Natural killer cell (primary cell): ENCODE data around the gene FAM3C. TPM values are rescaled to one million over a fixed set of nuclear protein-coding genes. Genes with fewer than 3 reads are reported as not detected.

Experiments
- ATAC-seq, 3 donors: fragments of 150-1000 bp in 2 of 3; fragments of 200-7000 bp in 1 of 3; cut with Tn5 transposase; 1 replicate in 1 of 3; 2 replicates in 2 of 3; pipeline ENCODE4 v1.10.0; 2021; ENCODE audit warnings: mild to moderate bottlenecking in 2 of 3, moderate library complexity in 2 of 3
- DNase-seq, 2 donors: peaks; one replicate each; pipeline versions ENCODE4 v3.0.0 to v3.0.0-alpha.2; 2013 to 2021; ENCODE audit warnings: mixed read lengths in 1 of 2
- H3K27ac ChIP-seq: one replicate; pipeline ENCODE4 v1.5.1; 2013; ENCODE audit warnings: mild to moderate bottlenecking, low read length
- H3K27me3 ChIP-seq: one replicate; pipeline ENCODE4 v1.6.1; 2013; ENCODE audit warnings: low read length; ENCODE audit not compliant: control insufficient read depth, insufficient read depth
- H3K36me3 ChIP-seq: one replicate; pipeline ENCODE4 v1.6.1; 2013; ENCODE audit warnings: low read length; ENCODE audit not compliant: control insufficient read depth, insufficient read depth
- H3K4me1 ChIP-seq: one replicate; pipeline ENCODE4 v1.6.1; 2013; ENCODE audit warnings: low read length; ENCODE audit not compliant: control insufficient read depth, insufficient read depth
- H3K4me3 ChIP-seq: one replicate; pipeline ENCODE4 v1.5.1; 2013; ENCODE audit warnings: low read length
- H3K9me3 ChIP-seq: one replicate; pipeline ENCODE4 v1.6.1; 2013; ENCODE audit warnings: low read length; ENCODE audit not compliant: control insufficient read depth, insufficient read depth
- H3K27ac Mint-ChIP-seq, 2 donors: one replicate each; pipeline ENCODE4 v1.8.0; 2022; ENCODE audit warnings: mild to moderate bottlenecking in 2 of 2, mixed read lengths in 2 of 2, moderate library complexity in 1 of 2
- H3K27me3 Mint-ChIP-seq, 2 donors: one replicate each; pipeline ENCODE4 v1.8.0; 2022; ENCODE audit warnings: low read depth in 2 of 2, mixed read lengths in 2 of 2
- H3K36me3 Mint-ChIP-seq: one replicate; pipeline ENCODE4 v1.8.0; 2022; ENCODE audit warnings: mixed read lengths
- H3K4me1 Mint-ChIP-seq, 2 donors: one replicate each; pipeline ENCODE4 v1.8.0; 2022; ENCODE audit warnings: mixed read lengths in 2 of 2
- H3K4me3 Mint-ChIP-seq: one replicate; pipeline ENCODE4 v1.8.0; 2022; ENCODE audit warnings: mild to moderate bottlenecking, moderate library complexity, mixed read lengths
- H3K9me3 Mint-ChIP-seq, 2 donors: one replicate each; pipeline ENCODE4 v1.8.0; 2022; ENCODE audit warnings: mixed read lengths in 2 of 2
- WGBS: methylation state at CpG from one replicate; pipeline ENCODE4 v1.1.7; 2013; ENCODE audit warnings: missing lambda C conversion rate; ENCODE audit not compliant: insufficient coverage; 5-methylcytosine and 5-hydroxymethylcytosine counted together
- intact Hi-C: fragments of 100-400 bp; cut with micrococcal nuclease; formaldehyde crosslinking; loops from one replicate; pipeline ENCODE4 v1.14.2; 2022
- total RNA-seq, 4 donors: library from RNA; stranded (reverse); fragments of 120-200 nt in 1 of 4; gene quantifications; one replicate each; pipeline versions ENCODE4 v1.2.3 to v1.2.4, GENCODE V29; 2013 to 2022
- TF ChIP-seq, protein P1 (sequence below): fragments of 200-600 bp; IDR thresholded peaks from one replicate; pipeline ENCODE4 v1.8.0; 2022; ENCODE audit warnings: antibody characterized with exemption

FAM3C gene
- total RNA-seq, 3 donors from 2014 or later (not counting 1 experiment from before 2014, with no cell fraction given): 24.3 to 42.1 (median 37.0) TPM

DNA sequence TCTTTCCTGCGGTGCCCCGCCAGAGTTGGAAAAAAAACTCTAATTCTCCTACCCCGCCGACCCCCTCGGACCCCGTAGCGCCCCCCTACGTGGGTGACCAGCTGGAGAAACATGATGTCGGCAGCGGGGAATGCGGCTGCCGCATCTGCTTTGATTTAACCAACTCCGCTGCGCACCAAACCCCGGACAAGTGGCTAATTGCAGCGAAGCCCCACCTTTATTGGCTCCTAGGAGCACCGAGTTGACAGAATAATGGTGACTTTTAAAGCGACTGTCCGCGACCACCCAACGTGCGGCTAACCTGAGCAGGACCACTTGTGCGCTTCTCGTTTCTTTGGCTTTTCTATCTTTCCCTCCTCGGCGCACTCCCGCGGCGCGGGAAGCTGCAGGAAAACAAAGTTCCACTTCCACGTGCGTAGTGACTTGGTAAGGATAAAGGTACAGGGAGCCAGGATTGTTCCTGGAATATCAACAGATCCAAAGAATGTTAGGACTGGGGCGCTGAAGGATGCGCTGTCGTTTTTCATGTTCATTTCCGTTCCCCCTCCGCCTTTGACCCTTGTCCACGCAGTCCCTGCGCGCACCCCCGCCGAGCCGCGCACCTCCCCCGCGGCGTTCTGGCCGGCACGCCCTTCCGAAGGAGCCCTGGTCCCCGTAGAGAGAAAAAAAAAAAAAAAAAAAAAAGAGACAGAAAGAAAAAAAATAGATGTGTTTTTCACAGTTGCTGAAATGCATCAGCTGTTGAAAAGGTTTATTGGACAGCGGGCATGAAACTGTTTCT, 65.9 kb downstream of the FAM3C start:
- intact Hi-C loops: no loop called here
- peak overlapping the region; percentile 38 for H3K4me3 ChIP-seq
- DNase-seq (no peak), ATAC-seq (peak in 1 of 3 donors; percentile 38)
- H3K4me3 Mint-ChIP-seq: peak overlapping the region; percentile 45
- no peaks in the 10 kb centered on the region for H3K9me3 Mint-ChIP-seq
- H3K27me3 ChIP-seq: peaks cover 31% of the 10 kb centered on the region
- H3K9me3 ChIP-seq: no peaks in the 10 kb centered on the region
- TF ChIP-seq, protein P1, sequence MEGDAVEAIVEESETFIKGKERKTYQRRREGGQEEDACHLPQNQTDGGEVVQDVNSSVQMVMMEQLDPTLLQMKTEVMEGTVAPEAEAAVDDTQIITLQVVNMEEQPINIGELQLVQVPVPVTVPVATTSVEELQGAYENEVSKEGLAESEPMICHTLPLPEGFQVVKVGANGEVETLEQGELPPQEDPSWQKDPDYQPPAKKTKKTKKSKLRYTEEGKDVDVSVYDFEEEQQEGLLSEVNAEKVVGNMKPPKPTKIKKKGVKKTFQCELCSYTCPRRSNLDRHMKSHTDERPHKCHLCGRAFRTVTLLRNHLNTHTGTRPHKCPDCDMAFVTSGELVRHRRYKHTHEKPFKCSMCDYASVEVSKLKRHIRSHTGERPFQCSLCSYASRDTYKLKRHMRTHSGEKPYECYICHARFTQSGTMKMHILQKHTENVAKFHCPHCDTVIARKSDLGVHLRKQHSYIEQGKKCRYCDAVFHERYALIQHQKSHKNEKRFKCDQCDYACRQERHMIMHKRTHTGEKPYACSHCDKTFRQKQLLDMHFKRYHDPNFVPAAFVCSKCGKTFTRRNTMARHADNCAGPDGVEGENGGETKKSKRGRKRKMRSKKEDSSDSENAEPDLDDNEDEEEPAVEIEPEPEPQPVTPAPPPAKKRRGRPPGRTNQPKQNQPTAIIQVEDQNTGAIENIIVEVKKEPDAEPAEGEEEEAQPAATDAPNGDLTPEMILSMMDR: no peak
- peaks cover 16% of the 10 kb centered on the region for H3K4me1 ChIP-seq
- H3K36me3 Mint-ChIP-seq: no peaks in the 10 kb centered on the region
- H3K27ac ChIP-seq: no peak overlapping the region
- 2% methylated on average over 51 of the region's 52 CpGs for WGBS
- no peaks in the 10 kb centered on the region for H3K36me3 ChIP-seq
- H3K27ac Mint-ChIP-seq: no peak overlapping the region
- peaks cover 45 to 75% of the 10 kb centered on the region in 2 donors for H3K27me3 Mint-ChIP-seq
- H3K4me1 Mint-ChIP-seq: peaks cover 16 to 22% of the 10 kb centered on the region in 2 donors

DNA sequence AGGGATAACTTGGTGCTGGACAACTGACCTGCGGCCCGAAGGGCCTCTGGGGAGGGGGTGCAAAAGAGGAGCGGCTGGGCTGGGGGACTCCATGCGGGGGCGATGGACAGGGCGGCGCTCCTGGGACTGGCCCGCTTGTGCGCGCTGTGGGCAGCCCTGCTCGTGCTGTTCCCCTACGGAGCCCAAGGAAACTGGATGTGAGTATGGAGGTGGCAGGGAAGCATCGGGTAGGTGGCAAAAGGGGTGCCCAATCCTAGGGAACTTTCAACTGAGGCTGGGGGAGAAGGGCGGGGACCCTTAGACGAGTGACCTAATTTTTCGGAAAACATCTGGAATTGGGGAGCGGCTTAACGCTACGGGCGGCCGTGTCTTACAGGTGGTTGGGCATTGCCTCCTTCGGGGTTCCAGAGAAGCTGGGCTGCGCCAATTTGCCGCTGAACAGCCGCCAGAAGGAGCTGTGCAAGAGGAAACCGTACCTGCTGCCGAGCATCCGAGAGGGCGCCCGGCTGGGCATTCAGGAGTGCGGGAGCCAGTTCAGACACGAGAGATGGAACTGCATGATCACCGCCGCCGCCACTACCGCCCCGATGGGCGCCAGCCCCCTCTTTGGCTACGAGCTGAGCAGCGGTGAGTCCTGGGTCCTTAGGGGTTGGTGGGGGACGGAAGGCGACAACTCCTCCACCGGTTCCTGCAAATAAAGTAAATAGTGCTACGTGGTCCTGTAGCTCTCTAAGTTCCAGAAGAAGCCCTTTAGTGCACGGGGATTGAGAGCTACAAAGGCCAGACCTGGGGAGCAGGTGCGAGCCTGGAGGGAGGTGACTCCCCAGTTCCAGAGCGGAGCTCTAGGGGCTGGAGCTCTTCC, 66.7 kb downstream of the FAM3C start:
- WGBS: 6% methylated on average over 47 of the region's 47 CpGs
- peaks cover 24% of the 10 kb centered on the region for H3K27me3 ChIP-seq
- Mint-ChIP-seq H3K27ac (no peak overlapping the region), H3K36me3 (no peaks in the 10 kb centered on the region), H3K9me3 (no peaks in the 10 kb centered on the region), H3K27me3 (peaks cover 47 to 75% of the 10 kb centered on the region in 2 donors), H3K4me3 (peak overlapping the region; percentile 45), H3K4me1 (peaks cover 16 to 22% of the 10 kb centered on the region in 2 donors)
- ATAC-seq (peak in 1 of 3 donors; percentile 40), DNase-seq (peak in 1 of 2 donors; percentile 7)
- H3K4me1 ChIP-seq: peaks cover 16% of the 10 kb centered on the region
- H3K27ac ChIP-seq: no peak overlapping the region
- TF ChIP-seq, protein P1: no peak
- H3K36me3 ChIP-seq: no peaks in the 10 kb centered on the region
- peak overlapping the region; percentile 38 for H3K4me3 ChIP-seq
- intact Hi-C loops: no loop called here
- no peaks in the 10 kb centered on the region for H3K9me3 ChIP-seq

DNA sequence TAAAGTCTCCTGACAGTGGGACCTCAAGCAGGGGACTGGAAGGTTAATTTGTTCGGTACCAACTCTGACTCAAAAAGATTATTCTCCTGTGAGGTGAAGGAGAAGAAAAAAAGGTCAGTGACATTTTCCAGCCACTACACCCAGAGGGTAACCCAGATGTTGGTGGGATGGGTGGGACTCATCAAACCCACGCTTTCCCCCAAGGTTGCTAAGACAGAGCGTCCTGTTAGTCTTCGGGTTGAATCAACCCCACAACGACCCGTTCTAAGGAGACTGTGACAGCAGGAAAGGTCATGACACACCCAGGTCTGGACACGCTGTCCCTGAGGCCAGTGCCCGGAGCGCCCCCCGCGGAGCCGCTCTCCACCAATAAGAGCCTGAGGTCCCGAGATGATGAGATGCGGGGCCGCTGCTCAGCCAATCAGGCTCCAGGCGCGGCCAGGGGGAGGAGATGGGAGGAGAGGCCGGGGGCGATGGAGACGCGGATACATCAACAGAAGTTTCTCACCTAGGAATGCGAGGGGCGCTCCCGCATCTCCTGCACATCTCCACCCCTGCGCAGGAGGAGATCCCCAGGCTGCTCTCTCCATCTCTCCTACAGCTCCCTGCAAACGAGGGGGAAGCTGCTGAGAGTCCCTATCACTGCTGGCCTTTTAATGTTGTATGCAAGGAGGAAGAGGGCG, 67.5 kb downstream of the FAM3C start, which contains the start of gene WNT16:
Gene WNT16 (plus strand): TSS at position 493 of the 683 bp plus-strand sequence. CDS start 293 bp downstream, outside the sequence.
- no peak within 1 kb of the TSS for H3K27ac Mint-ChIP-seq
- peaks cover 52 to 76% of the 10 kb centered on the region in 2 donors for H3K27me3 Mint-ChIP-seq
- ATAC-seq: no peak

More for the DNA sequence above, 67.5 kb downstream of the FAM3C start, which contains the start of gene WNT16:
- Histone ChIP-seq H3K27ac (no peak within 1 kb of the TSS), H3K27me3 (peaks cover 20% of the 10 kb centered on the region), H3K4me3 (peak within 1 kb of the TSS; percentile 38), H3K9me3 (no peaks in the 10 kb centered on the region), H3K36me3 (no peaks in the 10 kb centered on the region), H3K4me1 (peaks cover 16% of the 10 kb centered on the region)
- intact Hi-C loops: no loop called here
- TF ChIP-seq, protein P1: no peak
- Mint-ChIP-seq H3K9me3 (no peaks in the 10 kb centered on the region), H3K4me3 (peak within 1 kb of the TSS; percentile 45), H3K4me1 (peaks cover 16 to 22% of the 10 kb centered on the region in 2 donors), H3K36me3 (no peaks in the 10 kb centered on the region)
- DNase-seq: no peak
- WGBS: 21% methylated on average over 21 of the region's 27 CpGs
